HUES6 (cell line): ENCODE measurements around the gene ABCB4.

Experiments
- H3K27ac ChIP-seq: 2 replicates; pipeline ENCODE4 v1.7.0; 2013; ENCODE audit warnings: low read depth, mild to moderate bottlenecking, low read length, inconsistent platforms
- H3K27me3 ChIP-seq: 2 replicates; pipeline ENCODE4 v1.6.1; 2013; ENCODE audit warnings: low read length; ENCODE audit not compliant: control insufficient read depth, insufficient read depth
- H3K36me3 ChIP-seq: 2 replicates; pipeline ENCODE4 v1.6.1; 2013; ENCODE audit warnings: low read length; ENCODE audit not compliant: control insufficient read depth, insufficient read depth
- H3K4me1 ChIP-seq: 2 replicates; pipeline ENCODE4 v1.6.1; 2013; ENCODE audit warnings: low read length; ENCODE audit not compliant: control insufficient read depth, insufficient read depth
- H3K4me3 ChIP-seq: 2 replicates; pipeline ENCODE4 v1.5.1; 2013; ENCODE audit warnings: low read depth, low read length
- H3K9ac ChIP-seq: one replicate; pipeline ENCODE4 v1.6.1; 2013; ENCODE audit warnings: mild to moderate bottlenecking, low read length
- H3K9me3 ChIP-seq: 2 replicates; pipeline ENCODE4 v1.6.1; 2013; ENCODE audit warnings: low read depth, low read length; ENCODE audit not compliant: control insufficient read depth, insufficient read depth

The ABCB4 gene

DNA sequence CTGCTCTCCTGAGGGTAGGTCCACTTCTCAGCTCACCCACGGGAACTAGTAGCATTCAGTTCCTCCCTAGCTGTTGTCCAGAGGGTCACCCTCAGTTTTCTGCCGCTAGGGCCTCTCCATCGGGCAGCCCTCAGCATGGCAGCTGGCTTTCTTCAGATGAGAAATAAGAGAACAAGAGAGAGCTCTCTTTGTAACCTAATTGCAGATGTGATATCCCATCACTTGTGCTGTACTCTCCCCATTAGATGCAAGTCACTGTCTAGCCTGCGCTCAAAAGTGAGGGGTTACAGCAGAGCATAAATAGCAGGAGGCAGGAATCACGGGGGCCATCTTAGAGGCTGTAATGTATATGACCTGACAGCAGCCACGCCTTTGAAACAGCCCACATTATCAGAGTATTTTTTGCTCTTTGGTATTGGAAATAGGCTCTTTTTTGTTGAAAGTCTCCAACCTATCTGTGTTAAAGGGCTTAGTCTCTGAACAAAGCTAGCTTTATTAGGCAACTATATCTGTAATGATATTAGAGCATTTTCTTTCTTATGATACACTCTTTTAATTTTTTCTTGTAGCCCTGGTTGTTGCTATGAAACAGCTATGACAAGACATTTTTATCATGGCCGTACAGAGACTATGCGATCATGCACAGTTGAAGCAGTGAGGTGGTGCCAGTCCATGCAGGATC is 84.3 kb downstream of the ABCB4 start:
- H3K27me3 ChIP-seq: no peaks in the 10 kb centered on the region

GRCh38 chr7:87380905-87381304 is 94.6 kb downstream of the ABCB4 start:
- Histone ChIP-seq H3K36me3 (peaks cover 3% of the 10 kb centered on the region; the same call in 1 of the 2 replicates), H3K27ac (no peak overlapping the region), H3K9me3 (no peaks in the 10 kb centered on the region), H3K27me3 (no peaks in the 10 kb centered on the region), H3K4me1 (no peaks in the 10 kb centered on the region), H3K4me3 (no peak overlapping the region), H3K9ac (no peak overlapping the region)

More for the DNA sequence above, 84.3 kb downstream of the ABCB4 start:
- Histone ChIP-seq H3K9me3 (no peaks in the 10 kb centered on the region), H3K27ac (no peak overlapping the region), H3K4me3 (no peak overlapping the region), H3K36me3 (0 out of 2 replicates have a peak, but pooled peaks cover 13% of the 10 kb centered on the region), H3K4me1 (no peaks in the 10 kb centered on the region), H3K9ac (no peak overlapping the region)

GRCh38 chr7:87375662-87376435 is 99.6 kb downstream of the ABCB4 start:
- H3K27me3 ChIP-seq: no peaks in the 10 kb centered on the region
- no peaks in the 10 kb centered on the region for H3K4me1 ChIP-seq
- H3K9me3 ChIP-seq: no peaks in the 10 kb centered on the region
- H3K9ac ChIP-seq: no peak overlapping the region
- H3K36me3 ChIP-seq: no peaks in the 10 kb centered on the region
- no peak overlapping the region for H3K4me3 ChIP-seq
- no peak overlapping the region for H3K27ac ChIP-seq

DNA sequence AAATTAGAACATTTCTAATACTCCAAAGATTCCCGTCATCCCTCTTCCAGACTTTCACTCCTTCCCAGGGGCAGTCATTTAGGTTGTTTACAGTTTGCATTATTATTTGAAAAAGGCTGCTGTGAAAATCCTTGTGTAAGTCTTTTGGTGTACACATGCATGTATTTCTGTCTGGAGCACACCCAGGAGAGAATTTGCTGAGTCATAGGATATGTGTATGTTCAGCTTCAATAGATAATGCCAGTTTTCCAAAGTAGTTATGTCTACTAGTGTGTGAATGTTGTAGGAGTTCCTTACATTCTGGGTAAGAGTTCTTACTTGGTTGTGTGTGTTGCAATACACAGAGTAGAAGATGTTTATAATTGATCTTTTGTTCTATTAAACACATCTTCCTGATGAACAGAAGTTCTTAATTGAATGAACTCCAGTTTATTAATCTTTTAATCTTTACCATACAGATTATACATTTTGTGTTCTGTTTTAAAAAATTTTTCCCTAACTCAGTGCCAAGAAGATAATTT is 104.8 kb downstream of the ABCB4 start:
- no peak overlapping the region for H3K27ac ChIP-seq
- no peaks in the 10 kb centered on the region for H3K27me3 ChIP-seq

GRCh38 chr7:87369216-87369615 is 106.3 kb downstream of the ABCB4 start:
- Histone ChIP-seq H3K27me3 (no peaks in the 10 kb centered on the region), H3K36me3 (no peaks in the 10 kb centered on the region; the same call in 1 of the 2 replicates), H3K9ac (no peak overlapping the region), H3K9me3 (no peaks in the 10 kb centered on the region), H3K27ac (no peak overlapping the region), H3K4me3 (no peak overlapping the region), H3K4me1 (no peaks in the 10 kb centered on the region)

More for the DNA sequence above, 104.8 kb downstream of the ABCB4 start:
- Histone ChIP-seq H3K36me3 (no peaks in the 10 kb centered on the region; the same call in 1 of the 2 replicates), H3K4me1 (no peaks in the 10 kb centered on the region), H3K9me3 (no peaks in the 10 kb centered on the region), H3K9ac (no peak overlapping the region), H3K4me3 (no peak overlapping the region)

GRCh38 chr7:87364246-87364645 is 111.2 kb downstream of the ABCB4 start:
- H3K27ac ChIP-seq: no peak overlapping the region
- no peaks in the 10 kb centered on the region for H3K27me3 ChIP-seq
- H3K4me3 ChIP-seq: no peak overlapping the region
- H3K36me3 ChIP-seq: no peaks in the 10 kb centered on the region; the same call in 1 of the 2 replicates
- no peaks in the 10 kb centered on the region for H3K4me1 ChIP-seq
- H3K9me3 ChIP-seq: no peaks in the 10 kb centered on the region
- no peak overlapping the region for H3K9ac ChIP-seq

GRCh38 chr7:87363342-87363741 is 112.1 kb downstream of the ABCB4 start:
- Histone ChIP-seq H3K27ac (no peak overlapping the region), H3K4me1 (no peaks in the 10 kb centered on the region), H3K36me3 (no peaks in the 10 kb centered on the region; the same call in 1 of the 2 replicates), H3K27me3 (no peaks in the 10 kb centered on the region), H3K4me3 (no peak overlapping the region), H3K9ac (no peak overlapping the region), H3K9me3 (no peaks in the 10 kb centered on the region)

DNA sequence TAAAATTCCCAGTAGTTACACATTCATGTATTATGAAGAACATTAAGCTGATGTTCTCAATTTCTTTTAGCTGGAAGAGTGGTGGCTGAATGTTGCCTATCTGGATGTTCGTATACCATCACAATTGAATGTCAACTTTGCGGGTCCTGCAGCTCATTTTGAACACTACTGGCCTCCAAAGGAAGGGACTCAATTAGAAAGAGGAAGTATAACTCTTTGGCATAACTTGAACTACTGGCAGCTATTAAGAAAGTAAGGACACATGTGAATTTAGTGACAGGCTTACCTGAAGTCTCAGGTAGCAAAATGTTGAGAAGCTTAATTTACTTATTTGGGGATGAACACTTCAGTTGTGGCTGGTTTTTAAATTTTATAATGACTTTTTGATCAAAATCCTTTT is 114.2 kb downstream of the ABCB4 start:
- no peak overlapping the region for H3K9ac ChIP-seq
- peaks cover 16% of the 10 kb centered on the region for H3K9me3 ChIP-seq
- no peak overlapping the region for H3K4me3 ChIP-seq
- no peaks in the 10 kb centered on the region for H3K4me1 ChIP-seq
- H3K27ac ChIP-seq: no peak overlapping the region
- peaks cover 15% of the 10 kb centered on the region for H3K36me3 ChIP-seq
- no peaks in the 10 kb centered on the region for H3K27me3 ChIP-seq

DNA sequence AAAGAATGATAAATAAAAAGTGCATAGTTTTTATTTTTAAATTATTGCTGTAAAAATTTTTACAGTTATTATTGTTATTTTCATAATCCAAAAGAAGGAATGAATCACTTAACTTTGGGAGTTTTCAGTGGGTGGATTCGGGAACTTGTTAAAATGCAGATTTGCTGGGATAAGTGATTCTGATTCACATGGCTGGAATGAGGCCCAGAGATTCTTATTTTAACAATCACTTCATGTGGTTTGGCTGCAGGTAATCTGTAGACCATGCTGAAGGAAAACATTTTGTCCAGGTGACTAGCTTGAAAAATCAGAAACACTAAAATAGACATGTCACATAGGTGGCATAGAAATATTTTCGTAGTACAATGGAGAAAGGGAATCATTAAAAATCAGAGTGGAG is 116.1 kb downstream of the ABCB4 start:
- no peak overlapping the region for H3K27ac ChIP-seq
- no peaks in the 10 kb centered on the region for H3K4me1 ChIP-seq
- no peak overlapping the region for H3K4me3 ChIP-seq
- peaks cover 27% of the 10 kb centered on the region for H3K36me3 ChIP-seq
- no peak overlapping the region for H3K9ac ChIP-seq
- peaks cover 30% of the 10 kb centered on the region for H3K9me3 ChIP-seq
- H3K27me3 ChIP-seq: no peaks in the 10 kb centered on the region

DNA sequence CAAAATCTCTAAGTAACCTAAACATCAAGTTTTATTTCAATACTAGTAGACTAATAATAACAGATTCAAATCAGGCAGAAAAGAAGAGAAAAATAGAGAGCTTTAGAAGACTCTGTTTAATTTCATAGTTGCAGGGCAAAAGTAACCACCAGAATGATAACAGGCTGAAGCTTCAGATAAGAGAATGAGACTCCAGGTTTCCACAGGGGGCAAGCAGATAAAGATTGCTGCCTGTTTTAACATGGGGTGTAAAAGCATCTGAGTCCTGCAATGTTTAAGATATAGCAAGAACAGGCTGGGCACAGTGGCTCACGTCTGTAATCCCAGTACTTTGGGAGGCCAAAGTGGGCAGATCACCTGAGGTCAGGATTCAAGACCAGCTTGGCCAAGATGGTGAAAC is 119.0 kb downstream of the ABCB4 start:
- no peak overlapping the region for H3K27ac ChIP-seq
- H3K9ac ChIP-seq: no peak overlapping the region
- H3K9me3 ChIP-seq: peaks cover 55% of the 10 kb centered on the region
- H3K4me3 ChIP-seq: no peak overlapping the region
- H3K36me3 ChIP-seq: peaks cover 41% of the 10 kb centered on the region
- H3K27me3 ChIP-seq: no peaks in the 10 kb centered on the region
- H3K4me1 ChIP-seq: no peaks in the 10 kb centered on the region

DNA sequence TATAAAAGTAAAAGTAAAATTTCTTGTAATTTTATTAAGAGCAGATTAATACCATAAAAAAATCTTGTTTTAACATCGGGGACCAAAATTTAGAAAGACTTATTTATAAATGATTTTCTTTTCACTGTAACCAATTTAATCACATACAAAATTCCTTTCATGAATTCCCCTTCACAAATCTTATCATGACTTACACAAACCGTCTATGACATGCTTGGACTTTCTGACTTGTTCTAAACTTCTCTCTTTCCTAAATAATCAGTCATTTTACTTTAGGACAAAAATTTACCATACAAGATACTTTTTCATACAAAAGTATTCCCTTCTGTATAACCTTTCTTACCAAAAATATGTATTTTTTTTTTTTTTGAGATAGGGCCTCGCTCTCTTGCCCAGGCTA is 120.7 kb downstream of the ABCB4 start:
- peaks cover 61% of the 10 kb centered on the region for H3K9me3 ChIP-seq
- no peaks in the 10 kb centered on the region for H3K27me3 ChIP-seq
- peaks cover 54% of the 10 kb centered on the region for H3K36me3 ChIP-seq
- H3K27ac ChIP-seq: no peak overlapping the region
- no peak overlapping the region for H3K9ac ChIP-seq
- no peak overlapping the region for H3K4me3 ChIP-seq
- H3K4me1 ChIP-seq: no peaks in the 10 kb centered on the region
